Measurements from ENCODE around the gene AVPR1B.
A peak's percentile ranks its signal among the peaks of the same experiment; 100 is the strongest.

The AVPR1B gene

GRCh38 chr1:206108635-206109034, 8.6 kb downstream of the AVPR1B start:
- no peak for DNase-seq (ENCODE audit: low read depth)
- H3K4me3 ChIP-seq (ENCODE audit: low read depth, low read length), result no peak overlapping the region
- no peak for TF ChIP-seq CTCF (IDR thresholded peaks at IDR 0.05; ENCODE audit: control insufficient read depth, extremely low read depth, insufficient read depth)

- no peak overlapping the region for H3K4me3 ChIP-seq (ENCODE audit: low read depth, low read length)
- no peak for TF ChIP-seq CTCF (IDR thresholded peaks at IDR 0.05; ENCODE audit: control insufficient read depth, extremely low read depth, insufficient read depth)
- no peak for DNase-seq (ENCODE audit: low read depth)
These were observed 10.0 kb downstream of the AVPR1B start for GRCh38 chr1:206107168-206107544.

GRCh38 chr1:206106328-206107167, 10.6 kb downstream of the AVPR1B start:
- peak; percentile 94 for TF ChIP-seq CTCF (IDR thresholded peaks at IDR 0.05; ENCODE audit: control insufficient read depth, extremely low read depth, insufficient read depth)
- DNase-seq (ENCODE audit: low read depth), result peak; percentile 46
- H3K4me3 ChIP-seq (ENCODE audit: low read depth, low read length), result no peak overlapping the region

GRCh38 chr1:206105464-206105995, 11.7 kb downstream of the AVPR1B start:
- no peak for DNase-seq (ENCODE audit: low read depth)
- no peak overlapping the region for H3K4me3 ChIP-seq (ENCODE audit: low read depth, low read length)
- no peak for TF ChIP-seq CTCF (IDR thresholded peaks at IDR 0.05; ENCODE audit: control insufficient read depth, extremely low read depth, insufficient read depth)

- no peak overlapping the region for H3K4me3 ChIP-seq (ENCODE audit: low read depth, low read length)
- DNase-seq (ENCODE audit: low read depth), result no peak
- no peak for TF ChIP-seq CTCF (IDR thresholded peaks at IDR 0.05; ENCODE audit: control insufficient read depth, extremely low read depth, insufficient read depth)
These were observed 13.2 kb downstream of the AVPR1B start for GRCh38 chr1:206103979-206104378.

GRCh38 chr1:206102292-206102936, 14.8 kb downstream of the AVPR1B start:
- no peak for DNase-seq (ENCODE audit: low read depth)
- no peak overlapping the region for H3K4me3 ChIP-seq (ENCODE audit: low read depth, low read length)
- no peak for TF ChIP-seq CTCF (IDR thresholded peaks at IDR 0.05; ENCODE audit: control insufficient read depth, extremely low read depth, insufficient read depth)

Data from LNCaP clone FGC (cell line).